Fibroblast of the aortic adventitia (primary cell): ENCODE data around the gene CIB4. TPM values are rescaled to one million over a fixed set of nuclear protein-coding genes. Genes with fewer than 3 reads are reported as not detected.

ENCODE experiments used
- DNase-seq: peaks from one replicate; pipeline ENCODE4 v3.0.0-alpha.2; 2010; ENCODE audit warnings: low read depth
- H3K4me3 ChIP-seq: 2 replicates; pipeline ENCODE4 v1.5.1; 2011; ENCODE audit warnings: low read depth, mild to moderate bottlenecking, control low read depth, low read length, moderate library complexity
- total RNA-seq: library from RNA; depleted of rRNA; stranded (reverse); fragments of >200 nt; gene quantifications from 2 replicates; pipeline ENCODE4 v1.2.3, GENCODE V29; 2012; ENCODE audit warnings: low replicate concordance
- TF ChIP-seq, protein P1 (sequence below): IDR thresholded peaks from 2 replicates; pipeline ENCODE4 v1.5.1; 2011; ENCODE audit warnings: mild to moderate bottlenecking, low read length, control low read depth, inconsistent platforms; ENCODE audit not compliant: insufficient read depth

The CIB4 gene
- total RNA-seq, 1 donor = not detected

DNA sequence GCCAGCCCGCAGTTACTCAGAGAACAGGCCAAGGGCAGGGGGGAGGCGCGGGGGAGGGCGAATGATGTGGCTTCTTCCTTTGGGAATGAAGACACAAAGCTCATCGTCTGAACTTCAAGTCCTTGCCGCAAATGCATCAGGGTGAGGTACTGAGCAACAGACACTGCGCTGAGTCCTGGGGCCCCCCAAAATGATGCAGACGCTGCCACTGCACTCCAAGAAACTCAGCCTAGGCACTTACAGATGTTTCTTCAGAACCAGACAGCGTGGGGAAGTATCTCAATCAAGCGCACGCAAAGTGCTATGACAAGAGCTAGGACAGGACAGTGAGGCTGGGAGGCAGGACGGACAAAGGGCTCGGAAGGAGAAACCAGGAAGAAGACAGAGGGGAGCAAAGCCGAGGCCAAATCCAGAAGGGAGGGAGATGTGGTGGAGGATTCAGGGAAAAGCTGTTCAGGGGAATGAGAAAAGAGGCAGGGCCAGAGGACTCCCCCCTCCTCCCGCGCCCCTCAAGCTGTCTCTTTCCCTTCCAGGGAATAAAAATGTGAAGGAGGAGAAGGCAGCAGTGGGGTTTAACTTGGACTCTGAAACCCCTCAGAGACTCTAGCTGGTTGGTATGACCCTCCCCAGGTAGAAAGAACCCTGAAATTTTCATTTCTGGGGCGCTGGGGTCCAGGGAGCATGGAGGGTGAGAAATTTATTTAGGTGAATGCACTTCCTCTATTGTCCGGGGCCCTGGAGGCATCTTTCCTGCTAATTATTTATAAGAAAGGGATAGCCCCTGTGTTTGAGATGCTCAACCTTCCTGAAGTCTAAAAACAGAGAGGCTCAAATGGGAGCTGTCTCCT lies 34.9 kb downstream of the CIB4 start:
- DNase-seq = no peak
- TF ChIP-seq, protein P1, sequence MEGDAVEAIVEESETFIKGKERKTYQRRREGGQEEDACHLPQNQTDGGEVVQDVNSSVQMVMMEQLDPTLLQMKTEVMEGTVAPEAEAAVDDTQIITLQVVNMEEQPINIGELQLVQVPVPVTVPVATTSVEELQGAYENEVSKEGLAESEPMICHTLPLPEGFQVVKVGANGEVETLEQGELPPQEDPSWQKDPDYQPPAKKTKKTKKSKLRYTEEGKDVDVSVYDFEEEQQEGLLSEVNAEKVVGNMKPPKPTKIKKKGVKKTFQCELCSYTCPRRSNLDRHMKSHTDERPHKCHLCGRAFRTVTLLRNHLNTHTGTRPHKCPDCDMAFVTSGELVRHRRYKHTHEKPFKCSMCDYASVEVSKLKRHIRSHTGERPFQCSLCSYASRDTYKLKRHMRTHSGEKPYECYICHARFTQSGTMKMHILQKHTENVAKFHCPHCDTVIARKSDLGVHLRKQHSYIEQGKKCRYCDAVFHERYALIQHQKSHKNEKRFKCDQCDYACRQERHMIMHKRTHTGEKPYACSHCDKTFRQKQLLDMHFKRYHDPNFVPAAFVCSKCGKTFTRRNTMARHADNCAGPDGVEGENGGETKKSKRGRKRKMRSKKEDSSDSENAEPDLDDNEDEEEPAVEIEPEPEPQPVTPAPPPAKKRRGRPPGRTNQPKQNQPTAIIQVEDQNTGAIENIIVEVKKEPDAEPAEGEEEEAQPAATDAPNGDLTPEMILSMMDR = no peak
- H3K4me3 ChIP-seq = no peak overlapping the region

DNA sequence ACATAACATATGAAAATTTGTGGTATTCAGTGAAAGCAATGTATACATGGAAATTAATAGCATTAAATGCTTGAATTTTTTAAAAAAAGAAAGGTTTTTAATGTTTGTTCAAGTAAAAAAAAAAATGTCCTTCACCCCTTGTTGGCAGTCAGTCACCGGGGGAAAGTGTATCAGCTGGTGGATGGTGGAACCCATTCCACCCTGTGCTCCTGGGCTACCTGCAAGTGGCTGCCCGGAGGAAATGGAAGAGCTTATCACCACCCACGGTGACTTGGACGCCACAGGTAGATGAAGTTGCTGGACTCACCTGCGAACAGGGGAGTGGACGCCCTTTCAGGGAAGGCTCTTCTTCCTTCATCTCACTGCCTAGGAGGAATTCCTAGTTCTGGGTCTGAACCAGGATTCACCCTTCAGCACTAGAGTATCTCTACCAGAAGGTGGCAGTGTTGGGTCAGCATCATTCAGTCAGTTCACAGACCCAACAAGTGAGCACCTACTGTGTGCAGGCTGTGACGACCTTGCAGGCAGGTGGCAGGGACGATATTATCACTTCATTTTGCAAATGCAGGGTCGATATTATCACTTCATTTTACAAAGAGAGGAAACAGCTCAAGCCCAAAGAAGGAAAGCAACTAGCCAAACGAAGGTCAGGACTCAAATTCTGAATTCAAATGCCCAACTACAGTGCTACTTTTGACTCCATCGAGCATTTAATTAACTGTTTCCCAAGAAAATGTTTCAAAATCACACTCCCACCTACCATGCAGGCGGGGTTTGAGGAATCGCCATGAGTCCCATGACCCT lies 35.8 kb downstream of the CIB4 start:
- TF ChIP-seq, protein P1 = peak; percentile 86
- peak; percentile 65 for DNase-seq
- no peak overlapping the region for H3K4me3 ChIP-seq

DNA sequence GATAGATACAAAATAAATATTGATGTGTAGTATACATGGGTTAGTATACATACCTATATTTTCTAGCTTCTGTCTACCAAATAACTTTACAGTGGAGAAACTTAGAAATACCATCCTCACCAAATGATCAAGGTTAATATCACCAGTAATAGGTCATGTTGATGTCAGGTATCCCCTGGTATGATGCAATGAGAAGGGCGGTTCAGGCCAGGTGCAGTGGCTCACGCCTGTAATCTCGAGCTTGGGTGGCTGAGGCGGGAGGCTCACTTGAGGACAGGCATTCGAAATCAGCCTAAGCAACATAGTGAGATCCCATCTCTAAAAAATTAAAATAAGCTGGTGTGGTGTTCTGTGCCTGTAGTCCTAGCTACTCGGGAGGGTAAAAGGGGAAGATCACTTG lies 38.6 kb downstream of the CIB4 start:
- H3K4me3 ChIP-seq = no peak overlapping the region
- DNase-seq = no peak
- TF ChIP-seq, protein P1 = no peak

DNA sequence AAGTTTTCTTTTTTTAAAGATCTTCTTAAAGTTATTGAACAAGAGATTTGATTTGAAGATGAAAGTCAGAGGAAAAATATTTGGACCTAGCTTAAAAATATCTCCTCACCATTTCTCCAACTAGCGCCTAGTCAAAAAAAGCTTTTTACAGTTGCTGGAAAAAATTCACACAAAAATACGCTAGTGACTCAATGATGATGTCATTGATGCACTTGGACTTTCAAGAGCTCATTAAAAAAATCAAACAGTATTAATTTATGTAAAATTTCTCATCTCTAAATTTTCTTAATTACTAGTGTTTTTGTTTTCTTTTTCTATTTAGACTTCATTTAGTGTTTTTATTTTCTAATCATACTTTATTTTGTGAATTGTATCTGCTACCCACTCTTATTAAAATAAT lies 41.8 kb downstream of the CIB4 start:
- no peak for DNase-seq
- TF ChIP-seq, protein P1 = no peak
- no peak overlapping the region for H3K4me3 ChIP-seq

DNA sequence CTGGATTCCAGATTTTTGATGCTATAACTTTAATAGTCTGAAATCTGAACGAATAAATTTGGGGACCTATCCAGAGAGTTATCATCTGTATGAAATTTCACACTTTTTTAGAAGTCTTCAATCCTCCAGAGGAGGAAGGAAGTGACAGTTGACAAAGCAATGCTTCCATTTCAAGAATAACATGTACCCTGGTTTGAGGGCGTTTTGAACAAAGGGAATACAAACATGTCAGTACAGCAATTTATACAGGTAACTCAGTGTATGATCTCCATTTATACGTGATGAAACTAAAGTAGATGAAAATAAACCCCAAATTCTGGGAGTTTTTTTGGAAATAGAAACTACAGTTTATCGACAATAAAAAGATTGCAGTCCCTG lies 42.2 kb downstream of the CIB4 start:
- TF ChIP-seq, protein P1 = no peak
- no peak overlapping the region for H3K4me3 ChIP-seq
- no peak for DNase-seq

DNA sequence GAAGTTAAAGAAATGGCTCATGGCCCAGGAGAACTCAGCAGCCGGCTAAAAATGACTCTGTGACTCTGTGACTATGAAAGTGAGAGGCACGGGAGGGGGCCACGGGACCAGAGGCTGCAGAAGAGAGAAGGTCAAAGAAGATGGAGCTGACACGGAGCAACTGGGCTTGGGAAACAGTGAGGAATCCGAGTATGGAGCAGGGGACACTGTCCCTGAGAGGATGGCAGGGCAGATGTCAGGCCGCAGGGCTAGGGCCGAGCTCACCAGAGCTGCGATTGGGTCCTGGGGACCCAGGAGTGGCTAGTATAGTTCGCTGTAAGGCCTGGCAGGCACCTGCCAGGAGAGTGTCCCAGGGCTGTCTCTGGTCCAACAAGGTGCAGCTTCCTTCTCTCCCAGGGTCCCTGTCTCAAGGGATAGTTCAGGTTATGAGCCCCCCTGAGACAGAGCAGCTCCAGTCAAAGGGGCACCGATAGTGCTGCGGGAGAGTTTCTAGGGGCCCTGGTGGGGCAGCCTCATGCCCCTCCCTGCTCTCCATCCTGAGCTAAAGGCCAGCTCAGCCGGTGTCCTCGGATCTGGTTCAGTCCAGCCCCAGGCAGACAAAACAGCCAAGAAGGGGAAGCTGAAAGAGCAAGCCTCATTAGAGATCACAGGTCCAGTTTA lies 42.7 kb downstream of the CIB4 start:
- H3K4me3 ChIP-seq = no peak overlapping the region
- no peak for DNase-seq
- TF ChIP-seq, protein P1 = no peak
